Hepatocyte (in vitro differentiated cells): ENCODE data around the gene FARP1. TPM values are rescaled to one million over a fixed set of nuclear protein-coding genes. Genes with fewer than 3 reads are reported as not detected.

Experiments
- DNase-seq: peaks from one replicate; pipeline ENCODE4 v3.0.0-alpha.2; 2016; ENCODE audit warnings: low spot score
- H2AFZ ChIP-seq: fragments of 200-600 bp; sonication (generic); 2 replicates; pipeline ENCODE4 v1.6.0; 2016; ENCODE audit warnings: antibody characterized with exemption, mild to moderate bottlenecking
- H3K27ac ChIP-seq: fragments of 200-600 bp; sonication (generic); 2 replicates; pipeline ENCODE4 v1.5.1; 2016; ENCODE audit warnings: mild to moderate bottlenecking
- H3K27me3 ChIP-seq: fragments of 200-600 bp; sonication (generic); 2 replicates; pipeline ENCODE4 v1.6.1; 2016
- H3K36me3 ChIP-seq: fragments of 200-600 bp; sonication (generic); replicated peaks from 2 replicates; pipeline ENCODE4 v1.5.1; 2016; ENCODE audit warnings: low read depth; ENCODE audit not compliant: insufficient read depth
- H3K4me1 ChIP-seq: fragments of 200-600 bp; sonication (generic); 2 replicates; pipeline ENCODE4 v1.5.1; 2016; ENCODE audit warnings: mild to moderate bottlenecking, moderate library complexity; ENCODE audit not compliant: insufficient read depth
- H3K4me2 ChIP-seq: fragments of 200-600 bp; sonication (generic); 2 replicates; pipeline ENCODE4 v1.6.0; 2016
- H3K4me3 ChIP-seq: fragments of 200-600 bp; sonication (generic); 2 replicates; pipeline ENCODE4 v1.5.1; 2016; ENCODE audit warnings: mild to moderate bottlenecking
- H3K79me2 ChIP-seq: fragments of 200-600 bp; sonication (generic); 2 replicates; pipeline ENCODE4 v1.6.0; 2017; ENCODE audit warnings: mild to moderate bottlenecking
- H3K9me2 ChIP-seq: fragments of 200-600 bp; sonication (generic); replicated peaks from 2 replicates; pipeline ENCODE4 v1.6.0; 2017; ENCODE audit warnings: mild to moderate bottlenecking; ENCODE audit not compliant: insufficient read depth
- H3K9me3 ChIP-seq: fragments of 200-600 bp; sonication (generic); 2 replicates; pipeline ENCODE4 v1.5.1; 2016; ENCODE audit warnings: low read depth, mild to moderate bottlenecking
- H4K20me1 ChIP-seq: fragments of 200-600 bp; sonication (generic); 2 replicates; pipeline ENCODE4 v1.6.0; 2016; ENCODE audit warnings: mild to moderate bottlenecking; ENCODE audit not compliant: insufficient read depth, poor library complexity, severe bottlenecking
- CTCF ChIP-seq: fragments of 200-600 bp; sonication (generic); IDR thresholded peaks from 2 replicates; pipeline ENCODE4 v1.5.1; 2016; ENCODE audit warnings: antibody characterized with exemption, mild to moderate bottlenecking; ENCODE audit not compliant: poor library complexity
- EZH2 ChIP-seq: fragments of 200-600 bp; sonication (generic); IDR thresholded peaks from 2 replicates; pipeline ENCODE4 v1.6.1; 2016; ENCODE audit warnings: antibody characterized with exemption, mild to moderate bottlenecking, borderline replicate concordance
- EZH2phosphoT487 ChIP-seq: fragments of 200-600 bp; sonication (generic); IDR thresholded peaks from one replicate; pipeline ENCODE4 v1.6.1; 2018; ENCODE audit warnings: antibody characterized with exemption, mild to moderate bottlenecking, low read depth, moderate library complexity; ENCODE audit not compliant: unreplicated experiment, severe bottlenecking
- WGBS: methylation state at CpG from one replicate; pipeline ENCODE4 v1.1.6; 2016; ENCODE audit warnings: low lambda C conversion rate; ENCODE audit errors: missing lambda C conversion rate; 5-methylcytosine and 5-hydroxymethylcytosine counted together
- polyA plus RNA-seq: library from polyadenylated mRNA; unstranded; fragments of >200 nt; fragmentation: Nextera tagmentation; extraction: Ambion mirVana; gene quantifications from 2 replicates; pipeline ENCODE4 v1.2.1, GENCODE V29; 2016
- total RNA-seq: library from RNA; depleted of rRNA; stranded (reverse); fragments of >200 nt; gene quantifications from 2 replicates; pipeline ENCODE4 v1.2.3, GENCODE V29; 2014

FARP1 gene
- total and polyA plus RNA-seq, 2 experiments from 2014 or later, result 35.5 to 68.7 TPM

DNA sequence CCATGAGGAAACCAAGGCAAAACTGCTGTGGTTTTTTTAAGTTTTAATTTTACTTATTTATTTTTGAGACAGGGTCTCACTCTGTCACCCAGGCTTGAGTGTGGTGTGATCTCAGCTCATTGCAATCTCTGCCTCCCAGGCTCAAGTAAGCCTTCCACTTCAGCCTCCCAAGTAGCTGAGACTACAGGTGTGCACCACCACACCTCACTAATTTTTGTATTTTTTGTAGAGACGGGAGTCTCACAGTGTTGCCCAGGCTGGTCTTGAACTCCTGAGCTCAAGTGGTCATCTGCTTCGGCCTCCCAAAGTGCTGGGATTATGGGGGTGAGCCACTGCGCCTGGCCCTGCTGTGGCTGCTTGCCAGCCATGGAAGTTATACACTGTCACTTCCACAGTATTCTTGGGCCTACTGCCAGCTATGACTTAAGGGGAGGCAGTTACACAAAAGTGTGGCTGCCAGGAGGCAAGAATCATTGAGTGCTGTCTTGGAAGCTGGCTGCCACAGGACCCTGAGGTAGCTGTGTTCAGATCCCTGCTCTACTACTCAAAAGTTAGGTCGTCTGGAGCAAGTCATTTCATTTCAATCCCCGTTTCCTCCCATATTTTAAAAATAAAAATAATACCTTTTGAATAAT lies 12.7 kb downstream of the FARP1 start:
- H3K27me3 ChIP-seq, result no peaks in the 10 kb centered on the region
- DNase-seq, result no peak
- peaks cover 97% of the 10 kb centered on the region for H3K79me2 ChIP-seq
- H3K4me3 ChIP-seq, result no peak overlapping the region
- no peak for TF ChIP-seq CTCF
- no peak for TF ChIP-seq EZH2phosphoT487
- TF ChIP-seq EZH2, result no peak
- peaks cover 18% of the 10 kb centered on the region for H3K4me1 ChIP-seq
- H2AFZ ChIP-seq, result no peak overlapping the region
- peaks cover 38% of the 10 kb centered on the region for H4K20me1 ChIP-seq
- H3K9me3 ChIP-seq, result no peaks in the 10 kb centered on the region
- H3K27ac ChIP-seq, result no peak overlapping the region
- 76% methylated on average over 5 of the region's 5 CpGs for WGBS
- H3K9me2 ChIP-seq, result no peaks in the 10 kb centered on the region
- H3K4me2 ChIP-seq, result no peak overlapping the region
- no peaks in the 10 kb centered on the region for H3K36me3 ChIP-seq

- Histone ChIP-seq H2AFZ (no peak overlapping the region), H3K4me2 (no peak overlapping the region), H3K36me3 (no peaks in the 10 kb centered on the region), H3K9me2 (no peaks in the 10 kb centered on the region), H3K27ac (no peak overlapping the region), H3K9me3 (no peaks in the 10 kb centered on the region), H3K27me3 (no peaks in the 10 kb centered on the region), H4K20me1 (peaks cover 32% of the 10 kb centered on the region), H3K4me1 (peaks cover 12% of the 10 kb centered on the region), H3K4me3 (no peak overlapping the region), H3K79me2 (peaks cover 97% of the 10 kb centered on the region)
- DNase-seq, result no peak
- TF ChIP-seq CTCF, result no peak
- no peak for TF ChIP-seq EZH2phosphoT487
- no peak for TF ChIP-seq EZH2
- WGBS, result 79% methylated on average over 2 of the region's 2 CpGs
Measured at GRCh38 chr13:98156259-98156658, 13.4 kb downstream of the FARP1 start.

DNA sequence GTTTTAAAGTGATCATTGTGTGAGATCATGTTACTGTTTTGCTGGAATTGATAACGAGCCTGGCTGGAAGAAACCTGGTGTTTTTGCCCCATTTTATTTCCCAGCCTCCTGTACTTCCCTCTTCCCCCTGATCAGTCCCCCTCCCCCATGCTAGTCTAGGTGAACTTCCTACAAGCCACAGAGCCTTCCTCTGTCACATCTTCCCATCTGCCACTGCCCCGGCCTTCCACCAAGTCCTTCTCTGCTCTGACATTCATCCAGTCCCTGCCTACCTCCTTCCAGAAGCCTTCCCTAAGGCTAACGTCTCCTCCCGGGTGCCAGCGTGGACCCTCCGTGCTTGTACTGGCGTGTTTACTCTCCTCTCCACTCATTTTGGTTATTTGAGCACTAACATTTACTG lies 14.3 kb downstream of the FARP1 start:
- H3K9me3 ChIP-seq, result no peaks in the 10 kb centered on the region
- TF ChIP-seq CTCF, result no peak
- no peak for TF ChIP-seq EZH2phosphoT487
- TF ChIP-seq EZH2, result no peak
- H4K20me1 ChIP-seq, result peaks cover 28% of the 10 kb centered on the region
- no peak overlapping the region for H3K4me3 ChIP-seq
- DNase-seq, result no peak
- no peak overlapping the region for H2AFZ ChIP-seq
- no peaks in the 10 kb centered on the region for H3K36me3 ChIP-seq
- H3K27ac ChIP-seq, result peak overlapping the region; percentile 6
- 58% methylated on average over 7 of the region's 7 CpGs for WGBS
- H3K4me1 ChIP-seq, result peaks cover 12% of the 10 kb centered on the region
- H3K9me2 ChIP-seq, result no peaks in the 10 kb centered on the region
- H3K4me2 ChIP-seq, result no peak overlapping the region
- peaks cover 97% of the 10 kb centered on the region for H3K79me2 ChIP-seq
- H3K27me3 ChIP-seq, result no peaks in the 10 kb centered on the region
